Sigmoid colon (tissue), 4 donors: ENCODE measurements around the gene SELENOI.

Experiments
- CTCF ChIP-seq, 4 experiments: fragments of 450-650 bp in 3 of 4; fragments of 200-600 bp in 1 of 4; IDR thresholded peaks; one replicate each; pipeline ENCODE4 v1.5.1; 2016 to 2019; ENCODE audit warnings: antibody characterized with exemption in 4 of 4, mild to moderate bottlenecking in 3 of 4, moderate library complexity in 2 of 4
- POLR2A ChIP-seq, 2 donors: fragments of 450-650 bp; IDR thresholded peaks; one replicate each; pipeline ENCODE4 v1.6.1; 2016; ENCODE audit warnings: antibody characterized with exemption in 2 of 2, mild to moderate bottlenecking in 2 of 2, moderate library complexity in 2 of 2
- POLR2AphosphoS5 ChIP-seq, 4 donors: sonication (generic); formaldehyde crosslinking; IDR thresholded peaks; one replicate each; pipeline ENCODE4 v1.6.1; 2017; ENCODE audit warnings: antibody characterized with exemption in 4 of 4

- TF ChIP-seq POLR2AphosphoS5 (IDR thresholded peaks at IDR 0.05) = no peak
- no peak for TF ChIP-seq CTCF (IDR thresholded peaks at IDR 0.05)
- no peak for TF ChIP-seq POLR2A (IDR thresholded peaks at IDR 0.05)
These were observed 56.0 kb downstream of the SELENOI start, which contains the start of gene DRC1 for GRCh38 chr2:26401739-26402541.
